PC-9 (cell line): Measurements from ENCODE around the gene ADAMTSL1.

Experiments used
- CTCF ChIP-seq: fragments of 200-600 bp; sonication (generic); conservative IDR thresholded peaks from 2 replicates; pipeline ENCODE4 v1.6.1; 2017; ENCODE audit warnings: mixed run types, antibody characterized with exemption, mild to moderate bottlenecking, moderate library complexity
- EZH2 ChIP-seq: fragments of 200-600 bp; sonication (generic); IDR thresholded peaks from 2 replicates; pipeline ENCODE4 v1.8.0; 2017; ENCODE audit warnings: antibody characterized with exemption, low read depth

GRCh38 chr9:18925880-18926279 lies 451.9 kb downstream of the ADAMTSL1 start:
- no peak for TF ChIP-seq CTCF
- no peak for TF ChIP-seq EZH2
